Breast epithelium (tissue), 3 donors: ENCODE results near the gene PRDM15.

Experiments
- POLR2A ChIP-seq: fragments of 450-650 bp; IDR thresholded peaks from one replicate; pipeline ENCODE4 v1.6.1; 2016; ENCODE audit warnings: antibody characterized with exemption, mild to moderate bottlenecking, moderate library complexity
- TF ChIP-seq, protein P1 (sequence below), 3 donors: fragments of 450-650 bp; IDR thresholded peaks; one replicate each; pipeline ENCODE4 v1.5.1; 2016 to 2017; ENCODE audit warnings: antibody characterized with exemption in 3 of 3, mild to moderate bottlenecking in 3 of 3, moderate library complexity in 3 of 3

GRCh38 chr21:41888749-41889376, 9.7 kb upstream of the PRDM15 start:
- TF ChIP-seq, protein P1, sequence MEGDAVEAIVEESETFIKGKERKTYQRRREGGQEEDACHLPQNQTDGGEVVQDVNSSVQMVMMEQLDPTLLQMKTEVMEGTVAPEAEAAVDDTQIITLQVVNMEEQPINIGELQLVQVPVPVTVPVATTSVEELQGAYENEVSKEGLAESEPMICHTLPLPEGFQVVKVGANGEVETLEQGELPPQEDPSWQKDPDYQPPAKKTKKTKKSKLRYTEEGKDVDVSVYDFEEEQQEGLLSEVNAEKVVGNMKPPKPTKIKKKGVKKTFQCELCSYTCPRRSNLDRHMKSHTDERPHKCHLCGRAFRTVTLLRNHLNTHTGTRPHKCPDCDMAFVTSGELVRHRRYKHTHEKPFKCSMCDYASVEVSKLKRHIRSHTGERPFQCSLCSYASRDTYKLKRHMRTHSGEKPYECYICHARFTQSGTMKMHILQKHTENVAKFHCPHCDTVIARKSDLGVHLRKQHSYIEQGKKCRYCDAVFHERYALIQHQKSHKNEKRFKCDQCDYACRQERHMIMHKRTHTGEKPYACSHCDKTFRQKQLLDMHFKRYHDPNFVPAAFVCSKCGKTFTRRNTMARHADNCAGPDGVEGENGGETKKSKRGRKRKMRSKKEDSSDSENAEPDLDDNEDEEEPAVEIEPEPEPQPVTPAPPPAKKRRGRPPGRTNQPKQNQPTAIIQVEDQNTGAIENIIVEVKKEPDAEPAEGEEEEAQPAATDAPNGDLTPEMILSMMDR (IDR thresholded peaks at IDR 0.05): no peak
- no peak for TF ChIP-seq POLR2A
